GM19240 (cell line): ENCODE results near the gene INSRR.

Experiments
- DNase-seq: peaks from one replicate; pipeline ENCODE4 v3.0.0; 2011; ENCODE audit warnings: low spot score; ENCODE audit not compliant: insufficient read length

The INSRR gene

GRCh38 chr1:156894711-156895454 lies 36.0 kb upstream of the INSRR start:
- DNase-seq, result no peak

GRCh38 chr1:156894001-156894400 lies 35.1 kb upstream of the INSRR start:
- DNase-seq, result no peak

- DNase-seq, result no peak
Observed at GRCh38 chr1:156893048-156893953, 34.4 kb upstream of the INSRR start, which contains the start of gene PEAR1. Gene PEAR1, plus strand, starts transcription at chr1:156893718. Its CDS starts 10,209 bp downstream, at chr1:156903927.

- peak; percentile 80 for DNase-seq
Observed at GRCh38 chr1:156892190-156893047, 33.5 kb upstream of the INSRR start.

GRCh38 chr1:156889802-156890580 lies 31.1 kb upstream of the INSRR start:
- DNase-seq, result peak; percentile 77

- no peak for DNase-seq
Observed at GRCh38 chr1:156887734-156888133, 28.8 kb upstream of the INSRR start.

- DNase-seq, result no peak
Observed at GRCh38 chr1:156887317-156887716, 28.4 kb upstream of the INSRR start.

- DNase-seq, result no peak
Observed at GRCh38 chr1:156886583-156887281, 27.8 kb upstream of the INSRR start.

GRCh38 chr1:156885880-156886355 lies 27.0 kb upstream of the INSRR start:
- no peak for DNase-seq

GRCh38 chr1:156885314-156885713 lies 26.4 kb upstream of the INSRR start:
- no peak for DNase-seq

GRCh38 chr1:156884560-156885184 lies 25.8 kb upstream of the INSRR start:
- DNase-seq, result no peak

- DNase-seq, result no peak
Observed at GRCh38 chr1:156883919-156884318, 25.0 kb upstream of the INSRR start.

- DNase-seq, result no peak
Observed at GRCh38 chr1:156882543-156882942, 23.6 kb upstream of the INSRR start.

GRCh38 chr1:156881663-156882062 lies 22.7 kb upstream of the INSRR start:
- DNase-seq, result no peak

- DNase-seq, result no peak
Observed at GRCh38 chr1:156881101-156881500, 22.2 kb upstream of the INSRR start.

- no peak for DNase-seq
Observed at GRCh38 chr1:156880473-156880872, 21.6 kb upstream of the INSRR start.

- DNase-seq, result no peak
Observed at GRCh38 chr1:156879876-156880275, 21.0 kb upstream of the INSRR start.

- DNase-seq, result no peak
Observed at GRCh38 chr1:156877433-156878170, 18.7 kb upstream of the INSRR start.

GRCh38 chr1:156876281-156876680 lies 17.4 kb upstream of the INSRR start:
- no peak for DNase-seq
